ENCODE results near the gene PDE4D.
"Not testable (repeated sequence)": the region's sequence is repeated elsewhere in the genome, so short reads cannot be mapped to it uniquely, and the experiment has no call there.

Gene PDE4D

GRCh38 chr5:59767211-59767605 is 126.3 kb downstream of the PDE4D start:
- DNase-seq = no peak

- DNase-seq = no peak
These were observed 126.9 kb downstream of the PDE4D start for GRCh38 chr5:59766427-59767210.

- no peak for DNase-seq
These were observed 128.1 kb downstream of the PDE4D start for GRCh38 chr5:59765446-59765845.

- DNase-seq = no peak
These were observed 129.2 kb downstream of the PDE4D start for GRCh38 chr5:59764361-59764760.

- DNase-seq = no peak
These were observed 130.0 kb downstream of the PDE4D start for GRCh38 chr5:59763541-59763940.

- DNase-seq = not testable (repeated sequence)
These were observed 131.3 kb downstream of the PDE4D start for GRCh38 chr5:59762232-59762631.

- DNase-seq = no peak
These were observed 132.7 kb downstream of the PDE4D start for GRCh38 chr5:59760785-59761348.

- DNase-seq = no peak
These were observed 133.8 kb downstream of the PDE4D start for GRCh38 chr5:59759600-59760351.

- no peak for DNase-seq
These were observed 135.0 kb downstream of the PDE4D start for GRCh38 chr5:59758566-59758965.

- no peak for DNase-seq
These were observed 136.1 kb downstream of the PDE4D start for GRCh38 chr5:59757442-59757841.

- no peak for DNase-seq
These were observed 137.0 kb downstream of the PDE4D start for GRCh38 chr5:59756373-59757035.

GRCh38 chr5:59755476-59755875 is 138.1 kb downstream of the PDE4D start:
- DNase-seq = no peak

- DNase-seq = no peak
These were observed 139.9 kb downstream of the PDE4D start for GRCh38 chr5:59753599-59753998.

- DNase-seq = no peak
These were observed 143.6 kb downstream of the PDE4D start for GRCh38 chr5:59749782-59750520.

- DNase-seq = not testable (repeated sequence)
These were observed 145.4 kb downstream of the PDE4D start for GRCh38 chr5:59748036-59748663.

GRCh38 chr5:59746241-59746765 is 147.2 kb downstream of the PDE4D start:
- DNase-seq = no peak

GRCh38 chr5:59745415-59745863 is 148.1 kb downstream of the PDE4D start:
- DNase-seq = no peak

GRCh38 chr5:59744531-59744992 is 149.0 kb downstream of the PDE4D start:
- DNase-seq = no peak

GRCh38 chr5:59741599-59741998 is 151.9 kb downstream of the PDE4D start:
- no peak for DNase-seq

- no peak for DNase-seq
These were observed 155.5 kb downstream of the PDE4D start for GRCh38 chr5:59738024-59738423.

- no peak for DNase-seq
These were observed 160.7 kb downstream of the PDE4D start for GRCh38 chr5:59732806-59733205.

- no peak for DNase-seq
These were observed 161.2 kb downstream of the PDE4D start for GRCh38 chr5:59732301-59732700.
